Measurements from ENCODE around the gene MYT1.

GRCh38 chr20:64236137-64237088 lies 72.2 kb downstream of the MYT1 start:
- TF ChIP-seq CTCF (IDR thresholded peaks at IDR 0.05) (no peak), POLR2A (IDR thresholded peaks at IDR 0.05) (no peak)

All from uterus (tissue), 2 donors.